ENCODE results near the gene BTBD19.

DNA sequence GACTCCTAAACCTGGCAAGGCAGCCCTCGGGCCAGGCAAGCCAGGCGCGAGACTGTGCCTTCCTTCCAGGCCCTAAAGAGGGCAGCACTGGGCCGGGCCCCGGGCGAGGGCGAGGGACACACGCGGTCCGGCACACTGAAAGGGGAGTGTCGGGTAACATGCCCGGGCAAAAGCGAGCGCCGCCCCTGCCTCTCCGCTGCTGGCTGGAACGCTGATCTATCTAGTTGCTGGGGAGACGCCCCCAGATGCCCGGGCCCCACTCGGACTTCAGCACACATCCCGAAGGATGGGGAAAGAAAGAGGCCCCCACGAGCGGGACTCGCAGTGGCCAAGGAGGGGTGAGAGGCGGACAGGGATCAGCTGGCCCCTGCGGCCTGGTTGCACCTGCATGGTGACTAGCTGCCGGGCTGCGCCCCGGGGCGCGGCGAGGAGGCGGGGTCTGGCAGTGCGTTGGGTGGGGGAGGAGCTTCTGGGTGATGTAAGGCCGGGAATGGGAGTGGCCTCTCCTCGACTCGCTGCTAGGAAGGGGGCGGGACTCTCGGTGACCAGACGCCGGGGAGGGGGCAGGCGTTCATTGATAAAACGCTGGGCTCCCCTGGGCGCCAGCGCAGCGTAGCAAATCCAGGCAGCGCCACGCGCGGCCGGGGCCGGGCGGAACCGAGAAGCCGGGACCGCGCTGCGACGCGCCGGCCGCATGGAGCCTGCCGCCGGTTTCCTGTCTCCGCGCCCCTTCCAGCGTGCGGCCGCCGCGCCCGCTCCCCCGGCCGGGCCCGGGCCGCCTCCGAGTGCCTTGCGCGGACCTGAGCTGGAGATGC lies 8.3 kb upstream of the BTBD19 start, which contains the start of gene PLK3:
- TF ChIP-seq POLR2A (IDR thresholded peaks at IDR 0.05; ENCODE audit: low read depth, low read length) (peak; percentile 95), TAF1 (IDR thresholded peaks at IDR 0.05; ENCODE audit: borderline replicate concordance, low read depth, low read length) (peak; percentile 72; the same call in 1 of the 2 replicates), POLR2AphosphoS5 (IDR thresholded peaks at IDR 0.05; ENCODE audit: low read depth, low read length) (peak; percentile 91)
